SK-N-MC (cell line): ENCODE results near the gene SCAMP3.

Experiments used
- EZH2 ChIP-seq: fragments of 200-600 bp; sonication (generic); IDR thresholded peaks from one replicate; pipeline ENCODE4 v1.6.1; 2017; ENCODE audit warnings: antibody characterized with exemption
- POLR2AphosphoS5 ChIP-seq: IDR thresholded peaks from 2 replicates; pipeline ENCODE4 v1.6.1; 2012; ENCODE audit warnings: mild to moderate bottlenecking, low read depth, low read length, borderline replicate concordance

- TF ChIP-seq POLR2AphosphoS5 (no peak), EZH2 (no peak)
Measured at GRCh38 chr1:155219592-155220031, 42.5 kb downstream of the SCAMP3 start.
